GM18498 (cell line): ENCODE measurements around the gene CMC1.

Source experiments
- ATAC-seq: cut with Tn5 transposase; IDR thresholded peaks from one replicate; pipeline ENCODE4 v1.9.1; 2021; ENCODE audit warnings: mild to moderate bottlenecking, moderate library complexity; ENCODE audit not compliant: unreplicated experiment

CMC1 gene

GRCh38 chr3:28295898-28296490, 54.6 kb downstream of the CMC1 start:
- ATAC-seq = no peak

GRCh38 chr3:28299705-28300104, 58.3 kb downstream of the CMC1 start:
- no peak for ATAC-seq

GRCh38 chr3:28300345-28300962, 59.0 kb downstream of the CMC1 start:
- ATAC-seq = no peak

DNA sequence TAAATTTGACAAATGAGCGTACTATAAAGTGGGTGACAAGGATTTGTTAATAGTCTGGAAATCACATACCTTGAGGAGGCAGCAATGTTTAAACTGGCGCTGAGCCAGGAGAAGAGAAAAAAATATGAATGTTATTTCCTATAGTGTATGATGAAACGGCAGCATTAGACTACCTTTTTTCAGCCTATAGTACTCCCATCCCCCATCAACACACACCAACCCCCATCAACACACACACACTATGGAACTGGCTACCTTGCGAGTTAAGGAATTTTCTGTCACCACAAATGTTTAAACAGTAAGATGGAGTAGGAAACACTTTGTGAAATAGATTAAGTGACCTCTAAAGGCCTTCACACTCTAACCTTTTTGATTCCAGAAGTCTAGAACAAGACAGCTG, 60.3 kb downstream of the CMC1 start:
- no peak for ATAC-seq

DNA sequence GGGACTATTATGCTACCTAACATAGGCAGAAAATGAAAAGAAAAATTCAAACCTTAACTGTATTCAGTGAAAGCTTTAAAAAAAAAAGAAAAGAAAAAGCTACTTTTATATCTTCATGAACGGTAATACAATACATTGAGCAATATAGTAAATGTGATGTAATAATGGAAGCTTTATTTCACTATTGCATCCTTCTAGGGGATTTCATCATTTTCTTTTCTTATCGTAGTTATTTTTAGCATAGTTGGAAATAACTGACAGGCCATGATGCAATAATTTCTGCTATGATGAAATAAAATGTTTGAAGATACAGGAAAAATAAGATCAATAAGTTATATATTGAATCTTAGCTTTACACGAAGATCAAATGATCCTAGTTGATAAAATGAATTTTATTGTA, 66.8 kb downstream of the CMC1 start:
- no peak for ATAC-seq

- no peak for ATAC-seq
Measured at GRCh38 chr3:28315711-28316110, 74.3 kb downstream of the CMC1 start.

- ATAC-seq = no peak
Measured at GRCh38 chr3:28316226-28316625, 74.8 kb downstream of the CMC1 start.

DNA sequence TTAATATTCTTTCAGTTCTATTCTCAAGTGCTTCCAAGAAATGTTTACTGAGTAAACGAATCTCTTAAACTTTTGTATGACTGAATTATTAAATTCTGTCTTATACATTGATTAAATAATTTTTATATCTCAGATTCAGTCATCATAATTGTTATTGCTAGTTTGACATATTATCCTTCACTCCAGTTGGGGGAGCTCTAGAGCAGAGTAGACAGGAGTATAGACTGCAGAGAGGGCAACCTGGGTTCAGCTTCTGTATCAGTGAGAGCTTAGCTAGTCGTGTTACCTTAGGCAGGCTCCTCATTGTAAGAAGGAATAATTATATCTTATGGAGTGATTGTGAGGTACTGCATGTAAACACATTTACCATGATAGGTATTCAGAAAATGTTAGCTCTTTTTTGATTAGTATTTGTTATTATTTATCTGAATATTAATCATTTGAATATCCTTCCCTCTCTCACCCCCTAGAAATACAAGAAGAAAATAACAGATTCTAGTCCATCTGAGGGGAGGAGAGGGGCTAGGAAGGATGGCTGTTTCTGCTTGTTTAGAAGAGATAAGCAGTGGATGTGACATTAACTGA, 76.1 kb downstream of the CMC1 start:
- ATAC-seq = peak; percentile 93

DNA sequence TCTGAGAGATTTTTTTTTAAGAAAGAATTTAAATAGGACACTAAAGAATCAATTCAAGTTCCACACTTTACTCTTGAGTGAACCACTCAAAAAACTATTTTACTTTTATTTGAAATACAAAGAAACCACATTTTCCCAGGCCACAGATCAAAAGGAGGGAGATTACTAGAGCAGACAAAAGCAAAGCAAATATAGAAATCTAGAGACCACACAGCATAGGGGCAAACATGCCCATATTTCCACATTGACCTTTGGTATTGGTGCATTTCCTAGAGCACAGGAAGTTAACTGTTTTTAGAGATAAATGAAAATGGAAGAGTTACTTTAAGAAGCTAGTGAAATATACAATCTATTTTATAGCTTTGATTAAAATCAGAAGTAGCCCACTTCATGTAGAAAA, 79.6 kb downstream of the CMC1 start:
- no peak for ATAC-seq

- ATAC-seq = no peak
Measured at GRCh38 chr3:28322464-28322863, 81.0 kb downstream of the CMC1 start.

DNA sequence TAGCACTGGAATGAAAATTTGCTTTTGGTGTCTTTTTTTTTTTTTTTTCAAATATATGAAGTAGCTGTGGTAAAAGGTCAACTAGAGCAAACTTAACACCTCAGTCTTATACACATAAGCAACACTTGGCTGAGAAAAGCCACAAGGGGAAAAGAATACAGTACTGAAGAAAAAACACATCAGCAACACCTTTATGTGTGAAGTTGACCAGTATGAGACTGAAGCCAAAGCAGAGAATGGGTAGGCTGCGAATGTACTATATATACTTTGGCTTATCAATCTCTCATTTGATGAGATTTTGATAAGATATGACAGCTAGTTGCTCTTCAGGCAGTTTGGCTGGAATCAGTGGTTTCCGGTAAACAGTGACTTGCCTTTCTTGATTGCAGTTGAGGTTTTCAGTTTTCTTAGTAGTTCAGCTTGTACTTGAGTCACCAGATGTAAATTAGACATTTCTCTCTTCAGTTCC, 85.1 kb downstream of the CMC1 start:
- peak; percentile 90 for ATAC-seq

- no peak for ATAC-seq
Measured at GRCh38 chr3:28328188-28329151, 87.1 kb downstream of the CMC1 start.

- ATAC-seq = no peak
Measured at GRCh38 chr3:28334552-28334951, 93.1 kb downstream of the CMC1 start.

DNA sequence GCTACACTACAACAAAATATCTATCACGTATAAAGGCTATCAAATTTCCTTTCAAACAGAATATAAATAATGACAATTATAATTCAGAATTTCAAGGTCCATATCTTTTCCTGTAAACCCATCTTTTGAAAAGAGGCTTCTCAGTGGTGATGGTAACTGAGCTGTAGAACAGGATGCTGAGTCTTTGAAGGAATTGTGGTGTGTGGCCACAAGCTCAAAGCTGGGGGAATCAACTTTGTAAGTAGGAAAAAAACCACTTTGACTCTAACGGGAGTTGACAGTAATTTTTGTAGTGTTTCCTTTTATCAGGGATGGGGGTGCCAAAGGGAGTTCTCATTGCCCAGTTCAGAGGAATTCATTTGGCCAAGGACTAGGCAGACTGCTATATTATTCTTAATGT, 93.8 kb downstream of the CMC1 start:
- ATAC-seq = no peak

DNA sequence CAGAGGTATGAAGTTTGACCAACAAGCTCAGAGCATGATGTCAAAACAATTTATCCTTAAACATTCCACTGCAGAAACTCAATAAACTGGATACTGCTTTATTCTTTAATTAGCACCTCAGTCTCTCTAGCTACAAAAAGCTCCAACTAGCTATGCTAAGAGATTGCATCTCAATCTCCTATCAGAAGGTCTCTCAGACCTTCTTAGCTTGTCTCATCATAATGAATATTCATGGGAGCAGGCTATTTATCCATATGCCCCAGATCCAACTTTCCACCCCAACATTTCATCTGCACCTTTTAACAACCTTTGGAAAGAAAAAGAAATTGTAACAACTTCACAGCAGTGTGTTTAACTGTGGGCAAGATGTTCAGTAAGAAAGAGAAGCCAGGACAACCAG, 95.8 kb downstream of the CMC1 start:
- no peak for ATAC-seq

DNA sequence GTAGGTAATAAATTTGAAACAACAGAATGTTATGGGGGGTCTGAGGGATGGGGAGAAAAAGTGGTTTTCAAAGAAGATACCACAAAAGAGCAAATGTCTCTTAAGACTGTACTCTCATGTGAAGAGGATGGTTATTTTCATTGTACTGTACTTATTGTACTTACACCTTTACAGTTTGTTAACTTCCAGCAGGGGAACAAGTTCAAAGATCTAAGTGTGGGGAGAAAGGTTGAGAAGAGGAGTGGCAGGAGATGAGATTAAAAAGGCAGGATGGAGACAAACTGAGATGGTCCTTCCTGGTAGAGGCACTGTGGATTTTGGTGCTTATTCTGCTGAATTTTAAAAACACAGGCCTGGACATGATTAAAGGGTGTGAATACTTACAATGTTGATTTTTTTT, 101.7 kb downstream of the CMC1 start:
- no peak for ATAC-seq

GRCh38 chr3:28345690-28346089, 104.3 kb downstream of the CMC1 start:
- no peak for ATAC-seq

GRCh38 chr3:28347374-28348264, 106.2 kb downstream of the CMC1 start:
- no peak for ATAC-seq

DNA sequence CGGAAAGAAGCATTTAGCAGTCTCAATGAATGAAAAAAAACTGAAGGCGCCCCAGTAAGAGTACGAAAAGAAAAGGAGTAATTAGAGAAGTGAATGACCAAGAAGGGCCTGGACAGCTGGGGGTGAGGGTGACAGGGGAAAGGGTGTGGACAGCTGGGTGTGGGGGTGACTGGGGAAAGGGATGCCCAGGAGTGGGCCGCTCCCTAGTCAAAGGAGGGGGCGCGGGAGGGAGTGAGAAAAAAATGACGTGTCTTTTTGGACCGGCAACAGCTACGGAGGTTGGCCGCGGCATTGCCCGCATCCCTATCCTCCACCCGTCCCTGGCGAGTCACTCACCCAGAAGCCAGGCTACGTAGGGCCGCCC, 106.8 kb downstream of the CMC1 start:
- ATAC-seq = no peak

DNA sequence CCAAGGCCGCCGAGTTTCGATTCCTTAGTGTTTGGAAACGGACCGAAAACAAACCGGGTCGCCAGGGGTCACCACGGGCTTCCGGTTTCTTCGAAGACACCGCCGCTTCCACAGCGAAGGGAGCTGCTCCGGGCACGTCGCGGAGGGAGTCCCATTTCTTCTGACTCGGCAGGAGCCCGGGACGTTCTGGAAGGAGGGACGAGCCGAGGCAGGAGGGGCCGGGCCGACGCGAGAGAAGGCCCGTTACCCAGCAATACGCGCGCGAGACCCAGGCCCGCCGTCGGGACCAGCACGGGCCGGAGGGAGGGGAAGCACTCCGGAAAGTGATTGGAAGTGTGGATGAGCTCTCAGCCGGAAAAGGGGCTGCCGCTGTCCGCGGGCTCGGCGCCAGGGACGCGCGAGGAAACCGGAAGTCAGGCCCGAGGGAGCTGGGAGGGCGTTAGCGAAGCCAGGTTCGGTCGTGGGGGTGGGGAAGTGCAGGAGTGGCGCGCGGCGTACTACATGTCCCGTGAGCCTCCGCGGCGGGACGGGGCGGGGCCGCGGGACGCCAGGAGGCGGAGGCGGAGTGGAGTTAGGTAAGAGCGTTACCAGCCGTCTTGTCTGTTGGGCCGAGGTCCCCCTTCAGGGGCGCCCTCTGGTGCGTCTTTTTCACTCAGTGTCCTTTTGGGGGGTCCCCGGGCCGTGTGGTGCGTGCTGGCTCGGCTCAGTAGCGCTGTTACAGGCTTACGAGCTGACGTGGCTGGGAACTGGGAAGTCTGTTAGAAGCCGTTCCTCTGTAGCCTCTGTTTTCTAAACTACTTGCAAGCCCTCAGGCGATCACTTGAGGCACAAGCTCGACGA, 107.4 kb downstream of the CMC1 start, which contains the start of the genes AZI2 and ZCWPW2:
TSS of gene AZI2 (minus strand) at position 196 of the 840 bp plus-strand sequence. CDS start 8,207 bp downstream, outside the sequence.
TSS of gene ZCWPW2 (plus strand) at position 93 of the 840 bp plus-strand sequence. CDS start 64,348 bp downstream, outside the sequence.
- ATAC-seq = peak; percentile 93
